CD4-positive, alpha-beta T cell treated with Interleukin-4 for 1 hour (primary cell): Measurements from ENCODE around the gene SEMA5B.
A peak's percentile ranks its signal among the peaks of the same experiment; 100 is the strongest.

Experiments
- DNase-seq, 2 donors: peaks; one replicate each; pipeline ENCODE4 v3.0.0-alpha.2; 2020 to 2022

The SEMA5B gene

GRCh38 chr3:122993124-122993978 is 34.2 kb downstream of the SEMA5B start:
- no peak for DNase-seq

GRCh38 chr3:122992676-122993075 is 34.9 kb downstream of the SEMA5B start:
- DNase-seq, result no peak

GRCh38 chr3:122992133-122992532 is 35.4 kb downstream of the SEMA5B start:
- DNase-seq, result no peak

- DNase-seq, result no peak
These were observed 36.2 kb downstream of the SEMA5B start for GRCh38 chr3:122991236-122991985.

GRCh38 chr3:122989856-122990575 is 37.5 kb downstream of the SEMA5B start:
- DNase-seq, result no peak

- DNase-seq, result no peak
These were observed 39.1 kb downstream of the SEMA5B start for GRCh38 chr3:122988508-122988907.

GRCh38 chr3:122987736-122988319 is 39.7 kb downstream of the SEMA5B start:
- DNase-seq, result no peak

- DNase-seq, result no peak
These were observed 40.3 kb downstream of the SEMA5B start for GRCh38 chr3:122987231-122987630.

- DNase-seq, result no peak
These were observed 40.8 kb downstream of the SEMA5B start for GRCh38 chr3:122986693-122987179.

- no peak for DNase-seq
These were observed 42.0 kb downstream of the SEMA5B start for GRCh38 chr3:122985539-122985938.

- DNase-seq, result no peak
These were observed 42.9 kb downstream of the SEMA5B start for GRCh38 chr3:122984650-122985049.

GRCh38 chr3:122984007-122984406 is 43.6 kb downstream of the SEMA5B start:
- DNase-seq, result no peak

GRCh38 chr3:122982216-122983185 is 45.1 kb downstream of the SEMA5B start:
- no peak for DNase-seq

- DNase-seq, result no peak
These were observed 48.4 kb downstream of the SEMA5B start for GRCh38 chr3:122979211-122979610.

- no peak for DNase-seq
These were observed 49.0 kb downstream of the SEMA5B start for GRCh38 chr3:122978569-122978968.

GRCh38 chr3:122977746-122978466 is 49.7 kb downstream of the SEMA5B start:
- DNase-seq, result no peak

- peak in 1 of 2 donors; percentile 10 for DNase-seq
These were observed 51.7 kb downstream of the SEMA5B start for GRCh38 chr3:122975924-122976293.

GRCh38 chr3:122975163-122975923 is 52.2 kb downstream of the SEMA5B start:
- DNase-seq, result peak in 1 of 2 donors; percentile 11

- no peak for DNase-seq
These were observed 52.8 kb downstream of the SEMA5B start for GRCh38 chr3:122974764-122975162.
